Glutamatergic neuron (in vitro differentiated cells): ENCODE results near the gene ADAMTS7. TPM values are rescaled to one million over a fixed set of nuclear protein-coding genes. Genes with fewer than 3 reads are reported as not detected.
"Not testable (repeated sequence)": the region's sequence is repeated elsewhere in the genome, so short reads cannot be mapped to it uniquely, and the experiment has no call there.

Experiments
- DNase-seq: peaks from one replicate; pipeline ENCODE4 v3.0.0; 2022
- H3K27ac Mint-ChIP-seq: one replicate; pipeline ENCODE4 v1.8.0; 2020; ENCODE audit warnings: mild to moderate bottlenecking, mixed read lengths, inconsistent platforms; ENCODE audit not compliant: unreplicated experiment
- H3K27me3 Mint-ChIP-seq: one replicate; pipeline ENCODE4 v1.8.0; 2020; ENCODE audit warnings: mild to moderate bottlenecking, moderate library complexity, mixed read lengths, inconsistent platforms; ENCODE audit not compliant: unreplicated experiment
- H3K36me3 Mint-ChIP-seq: one replicate; pipeline ENCODE4 v1.8.0; 2020; ENCODE audit warnings: mild to moderate bottlenecking, mixed read lengths, inconsistent platforms; ENCODE audit not compliant: unreplicated experiment
- H3K4me1 Mint-ChIP-seq: one replicate; pipeline ENCODE4 v1.8.0; 2020; ENCODE audit warnings: mild to moderate bottlenecking, low read depth, mixed read lengths, inconsistent platforms; ENCODE audit not compliant: unreplicated experiment
- H3K4me3 Mint-ChIP-seq: one replicate; pipeline ENCODE4 v1.8.0; 2020; ENCODE audit warnings: mild to moderate bottlenecking, mixed read lengths, inconsistent platforms; ENCODE audit not compliant: unreplicated experiment
- H3K9me3 Mint-ChIP-seq: one replicate; pipeline ENCODE4 v1.8.0; 2020; ENCODE audit warnings: mild to moderate bottlenecking, moderate library complexity, mixed read lengths, inconsistent platforms; ENCODE audit not compliant: unreplicated experiment
- total RNA-seq: library from RNA; stranded (reverse); fragmentation: NEBNext Ultra II Directional; extraction: Animal tissue kit (Norgen Biotek cat#: 25700); gene quantifications from one replicate; pipeline ENCODE4 v1.2.1, GENCODE V29; 2021; ENCODE audit not compliant: unreplicated experiment
- TF ChIP-seq, protein P1 (sequence below): fragments of 200-600 bp; sonication (generic); IDR thresholded peaks from one replicate; pipeline ENCODE4 v1.5.0; 2021; ENCODE audit not compliant: partially characterized antibody, unreplicated experiment

The ADAMTS7 gene
- total RNA-seq, 1 donor from 2014 or later, result 181 TPM

DNA sequence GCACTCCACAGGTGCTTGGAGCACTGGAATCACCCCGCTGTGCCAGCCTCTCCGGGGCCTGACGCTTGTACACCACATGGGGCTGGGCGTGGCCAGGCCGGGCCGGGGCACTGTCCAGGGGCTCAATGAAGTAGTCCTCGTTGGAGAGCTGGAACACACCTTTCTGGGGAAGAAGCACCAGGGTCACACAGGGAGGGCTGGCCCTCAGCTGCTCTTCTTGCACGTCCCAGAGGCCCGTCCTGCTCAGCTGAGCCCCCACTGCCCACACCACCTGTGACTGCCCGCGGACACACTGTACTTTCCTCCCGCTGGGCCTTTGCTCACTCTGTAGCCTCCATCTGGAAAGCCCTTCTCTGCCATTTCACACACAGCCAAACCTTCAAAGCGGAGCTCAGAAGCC is 13.3 kb downstream of the ADAMTS7 start:
- no peaks in the 10 kb centered on the region for H3K27me3 Mint-ChIP-seq
- H3K4me3 Mint-ChIP-seq, result peak overlapping the region; percentile 64
- H3K9me3 Mint-ChIP-seq, result peaks cover 1% of the 10 kb centered on the region

DNA sequence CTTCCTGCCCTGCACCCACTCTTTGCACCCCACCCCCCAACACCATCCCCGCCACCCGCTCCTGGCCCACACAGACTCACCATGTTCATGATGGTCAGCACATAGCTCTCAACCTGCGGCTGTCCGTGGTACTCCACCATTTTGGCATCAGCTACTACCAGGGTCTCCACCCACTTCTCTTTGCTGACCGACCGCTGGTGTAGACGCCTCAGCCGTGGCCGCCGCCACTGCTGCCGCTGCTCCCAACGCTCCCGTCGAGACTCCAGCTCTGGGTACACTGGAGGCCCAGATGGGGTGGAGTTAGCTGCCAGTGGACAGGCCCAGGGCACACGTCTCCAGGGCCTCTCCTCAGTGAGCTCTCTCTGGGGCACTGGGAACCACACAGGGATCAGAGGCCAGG is 14.8 kb downstream of the ADAMTS7 start:
- no peak for DNase-seq
- Mint-ChIP-seq H3K4me3 (no peak overlapping the region), H3K27ac (no peak overlapping the region), H3K27me3 (peaks cover 4% of the 10 kb centered on the region), H3K9me3 (peaks cover 5% of the 10 kb centered on the region), H3K4me1 (peaks cover 16% of the 10 kb centered on the region), H3K36me3 (no peaks in the 10 kb centered on the region)
- TF ChIP-seq, protein P1, sequence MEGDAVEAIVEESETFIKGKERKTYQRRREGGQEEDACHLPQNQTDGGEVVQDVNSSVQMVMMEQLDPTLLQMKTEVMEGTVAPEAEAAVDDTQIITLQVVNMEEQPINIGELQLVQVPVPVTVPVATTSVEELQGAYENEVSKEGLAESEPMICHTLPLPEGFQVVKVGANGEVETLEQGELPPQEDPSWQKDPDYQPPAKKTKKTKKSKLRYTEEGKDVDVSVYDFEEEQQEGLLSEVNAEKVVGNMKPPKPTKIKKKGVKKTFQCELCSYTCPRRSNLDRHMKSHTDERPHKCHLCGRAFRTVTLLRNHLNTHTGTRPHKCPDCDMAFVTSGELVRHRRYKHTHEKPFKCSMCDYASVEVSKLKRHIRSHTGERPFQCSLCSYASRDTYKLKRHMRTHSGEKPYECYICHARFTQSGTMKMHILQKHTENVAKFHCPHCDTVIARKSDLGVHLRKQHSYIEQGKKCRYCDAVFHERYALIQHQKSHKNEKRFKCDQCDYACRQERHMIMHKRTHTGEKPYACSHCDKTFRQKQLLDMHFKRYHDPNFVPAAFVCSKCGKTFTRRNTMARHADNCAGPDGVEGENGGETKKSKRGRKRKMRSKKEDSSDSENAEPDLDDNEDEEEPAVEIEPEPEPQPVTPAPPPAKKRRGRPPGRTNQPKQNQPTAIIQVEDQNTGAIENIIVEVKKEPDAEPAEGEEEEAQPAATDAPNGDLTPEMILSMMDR, result no peak

More for the DNA sequence above, 13.3 kb downstream of the ADAMTS7 start:
- Mint-ChIP-seq H3K4me1 (peaks cover 10% of the 10 kb centered on the region), H3K27ac (peak overlapping the region; percentile 88), H3K36me3 (no peaks in the 10 kb centered on the region)
- TF ChIP-seq, protein P1, result no peak
- DNase-seq, result no peak

GRCh38 chr15:78795043-78795442 is 16.2 kb downstream of the ADAMTS7 start:
- Mint-ChIP-seq H3K9me3 (peaks cover 5% of the 10 kb centered on the region), H3K27me3 (peaks cover 6% of the 10 kb centered on the region), H3K4me1 (peaks cover 13% of the 10 kb centered on the region), H3K36me3 (no peaks in the 10 kb centered on the region), H3K4me3 (no peak overlapping the region), H3K27ac (no peak overlapping the region)
- DNase-seq, result no peak
- TF ChIP-seq, protein P1, result no peak

- H3K4me3 Mint-ChIP-seq, H3K9me3 Mint-ChIP-seq, H3K27ac Mint-ChIP-seq, H3K27me3 Mint-ChIP-seq, DNase-seq, H3K36me3 Mint-ChIP-seq: not testable (repeated sequence)
- peaks cover 11% of the 10 kb centered on the region for H3K4me1 Mint-ChIP-seq
Measured at GRCh38 chr15:78794446-78794845, 16.8 kb downstream of the ADAMTS7 start.

GRCh38 chr15:78791357-78791756 is 19.9 kb downstream of the ADAMTS7 start:
- peaks cover 10% of the 10 kb centered on the region for H3K36me3 Mint-ChIP-seq
- DNase-seq, result no peak
- no peak overlapping the region for H3K27ac Mint-ChIP-seq
- H3K4me3 Mint-ChIP-seq, result no peak overlapping the region
- H3K9me3 Mint-ChIP-seq, result peaks cover 6% of the 10 kb centered on the region
- TF ChIP-seq, protein P1, result no peak
- peaks cover 8% of the 10 kb centered on the region for H3K27me3 Mint-ChIP-seq
- H3K4me1 Mint-ChIP-seq, result peaks cover 6% of the 10 kb centered on the region
